ENCODE results near the gene AKR7A2. TPM values are rescaled to one million over a fixed set of nuclear protein-coding genes. Genes with fewer than 3 reads are reported as not detected.
A peak's percentile ranks its signal among the peaks of the same experiment; 100 is the strongest.

The AKR7A2 gene
- 100 to 1,000 TPM in 2 of 4 donors, 10 to 100 TPM in 2; 70.8 to 136 (median 110) TPM for total RNA-seq

DNA sequence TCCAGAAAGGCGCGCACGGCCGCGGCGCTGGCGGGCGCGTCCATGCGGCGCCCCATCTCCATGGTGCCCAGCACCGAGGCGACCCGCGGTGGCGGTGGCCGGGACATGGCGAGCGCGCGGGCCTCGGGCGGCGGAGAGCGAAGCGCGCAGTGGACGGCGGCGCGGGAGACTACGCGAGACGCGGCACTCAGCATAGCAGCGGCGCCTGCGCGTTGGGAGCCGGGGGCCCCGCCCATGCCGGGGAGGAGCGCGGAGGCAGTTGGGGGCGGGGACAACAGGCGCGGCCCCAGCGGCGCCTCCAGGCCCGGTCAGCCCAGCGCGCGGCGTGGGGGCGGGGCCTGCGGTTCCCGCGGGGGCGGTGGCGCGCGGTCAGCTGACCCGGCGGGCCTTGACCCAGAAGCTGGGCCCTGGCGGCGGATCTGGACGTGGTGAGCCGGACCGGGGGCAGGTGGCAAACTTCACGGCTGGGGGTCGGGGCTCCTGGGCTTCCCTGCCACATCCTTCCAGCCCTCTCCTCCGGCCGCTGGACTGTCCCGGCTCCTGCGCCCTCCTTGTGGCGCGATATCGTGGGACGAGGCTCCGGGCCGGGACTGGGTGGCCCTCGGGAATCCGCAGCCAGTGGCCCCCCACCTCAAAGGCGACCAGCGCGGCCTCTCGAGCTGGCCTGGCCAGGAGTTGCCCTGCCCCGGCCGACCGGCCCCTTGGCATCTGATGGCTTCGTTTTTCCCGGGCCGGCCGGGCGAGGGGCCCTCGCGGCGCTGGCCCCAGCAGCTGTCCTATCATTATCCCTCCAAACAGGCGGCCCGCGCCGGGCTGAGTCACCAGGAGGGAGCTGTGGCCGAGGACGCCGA lies at the start of gene AKR7A2, which contains the start of gene SLC66A1:
AKR7A2 (minus strand) TSS at position 214 of the 851 bp plus-strand sequence; CDS start at position 194, 20 bp downstream.
SLC66A1 (plus strand) TSS at position 396 of the 851 bp plus-strand sequence. CDS start 5,352 bp downstream, outside the sequence.
- DNase-seq: peak; percentile 93
- Histone ChIP-seq H3K9me3 (no peaks in the 10 kb centered on the region), H3K27me3 (no peaks in the 10 kb centered on the region), H3K4me1 (peaks cover 9 to 20% of the 10 kb centered on the region in 2 donors), H3K36me3 (peaks cover 12 to 13% of the 10 kb centered on the region in 2 donors), H3K27ac (peak within 1 kb of the TSS; percentile 22 to 84 (median 75)), H3K4me3 (replicated peaks in 1 of 3) (peak within 1 kb of the TSS; percentile 64 to 90 (median 87))
- intact Hi-C loops (cut with DNase I): no loop called here
- TF ChIP-seq POLR2A (IDR thresholded peaks at IDR 0.05) (peak; percentile 48 to 93), CTCF (IDR thresholded peaks at IDR 0.05) (peak in 1 of 6 experiments; percentile 44)
- 0% methylated on average over 1 to 37 of the region's 105 CpGs for WGBS, 2 donors

DNA sequence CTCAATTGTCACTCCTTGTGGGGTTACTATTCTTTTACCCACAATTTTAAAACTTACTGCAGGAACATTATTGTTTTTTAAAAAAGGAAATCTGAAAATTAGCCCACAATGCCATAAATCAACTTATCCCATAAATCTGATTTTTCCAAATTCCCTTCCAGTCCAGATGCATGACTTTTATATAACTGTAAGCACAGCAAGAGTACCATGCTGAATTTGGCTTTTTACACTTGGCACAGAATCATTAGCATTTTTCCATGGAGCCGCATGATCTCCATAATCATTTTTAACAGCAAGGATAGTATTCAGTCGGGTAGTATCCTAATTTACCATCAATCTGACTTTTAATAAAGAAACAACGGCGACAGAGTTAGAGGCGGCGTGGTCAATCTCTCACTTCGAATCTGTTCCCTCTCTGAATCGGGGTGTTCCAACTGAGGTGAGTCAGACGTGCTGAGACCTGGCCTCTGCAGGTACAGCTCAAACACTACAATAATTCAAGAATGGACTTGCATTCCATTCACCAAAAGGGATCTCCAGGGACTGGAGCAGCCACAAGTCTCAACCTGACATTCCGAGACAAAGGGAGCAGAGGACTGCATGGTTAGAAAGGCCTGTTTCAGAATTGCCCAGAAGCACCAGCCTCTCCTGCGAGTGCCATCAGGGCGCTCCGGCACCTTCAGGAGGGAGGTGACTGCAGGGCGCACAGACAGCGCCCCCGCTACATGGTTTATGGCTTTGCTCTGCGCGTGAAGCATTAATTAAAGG lies 49.1 kb upstream of the AKR7A2 start:
- no peaks in the 10 kb centered on the region for H3K27me3 ChIP-seq
- H3K9me3 ChIP-seq: no peaks in the 10 kb centered on the region
- H3K27ac ChIP-seq: no peak overlapping the region
- H3K4me1 ChIP-seq: peaks cover 0 to 13% of the 10 kb centered on the region in 2 donors
- no peak overlapping the region for H3K4me3 ChIP-seq (replicated peaks in 1 of 3)
- peaks cover 8 to 13% of the 10 kb centered on the region in 2 donors for H3K36me3 ChIP-seq
- intact Hi-C loops (cut with DNase I): no loop called here
- 88 to 91% methylated on average over 18 of the region's 18 CpGs for WGBS, 2 donors
- no peak for TF ChIP-seq POLR2A (IDR thresholded peaks at IDR 0.05)
- TF ChIP-seq CTCF (IDR thresholded peaks at IDR 0.05): no peak
- no peak for DNase-seq

DNA sequence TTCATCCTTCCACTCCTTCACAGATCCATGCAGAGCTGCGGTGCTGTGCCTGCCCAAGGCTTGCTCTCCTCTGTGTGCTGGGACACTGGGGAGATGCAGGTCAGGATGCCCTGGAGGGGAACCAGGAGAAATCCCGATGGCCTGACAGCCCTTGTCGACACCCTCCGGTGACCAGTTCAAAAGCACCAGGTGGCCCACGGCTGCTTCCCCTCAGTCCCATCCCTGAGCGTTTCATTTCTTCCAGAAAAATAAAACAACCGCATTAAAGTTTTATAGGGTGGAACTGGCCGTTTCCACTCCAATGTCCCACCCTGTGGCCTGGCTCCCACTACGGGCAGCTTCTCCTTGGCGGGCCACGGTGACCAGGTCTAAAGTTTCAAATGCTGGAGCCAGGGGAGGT lies 48.5 kb upstream of the AKR7A2 start:
- H3K27me3 ChIP-seq: no peaks in the 10 kb centered on the region
- no peak overlapping the region for H3K27ac ChIP-seq
- no peaks in the 10 kb centered on the region for H3K9me3 ChIP-seq
- DNase-seq: no peak
- H3K4me3 ChIP-seq (replicated peaks in 1 of 3): no peak overlapping the region
- 90% methylated on average over 11 of the region's 11 CpGs for WGBS, 2 donors
- H3K4me1 ChIP-seq: peaks cover 0 to 9% of the 10 kb centered on the region in 2 donors
- H3K36me3 ChIP-seq: peaks cover 14 to 19% of the 10 kb centered on the region in 2 donors
- TF ChIP-seq CTCF (IDR thresholded peaks at IDR 0.05) (no peak), POLR2A (IDR thresholded peaks at IDR 0.05) (no peak)
- intact Hi-C loops (cut with DNase I): no loop called here

GRCh38 chr1:19360016-19360415 lies 48.1 kb upstream of the AKR7A2 start:
- intact Hi-C loops (cut with DNase I): no loop called here
- Histone ChIP-seq H3K36me3 (peaks cover 18 to 22% of the 10 kb centered on the region in 2 donors), H3K9me3 (no peaks in the 10 kb centered on the region), H3K4me1 (peaks cover 0 to 9% of the 10 kb centered on the region in 2 donors), H3K27me3 (no peaks in the 10 kb centered on the region), H3K4me3 (replicated peaks in 1 of 3) (no peak overlapping the region), H3K27ac (no peak overlapping the region)
- TF ChIP-seq CTCF (IDR thresholded peaks at IDR 0.05): no peak
- TF ChIP-seq POLR2A (IDR thresholded peaks at IDR 0.05): no peak
- no peak for DNase-seq
- WGBS, 2 donors: 67 to 74% methylated on average over 6 of the region's 6 CpGs

Measured in thyroid gland (tissue), 4 donors.